T follicular helper cell (primary cell): ENCODE measurements around the gene SPATA20.

Experiments
- DNase-seq: peaks from one replicate; pipeline ENCODE4 v3.0.0-alpha.2; 2020; ENCODE audit warnings: low read depth

SPATA20 gene

DNA sequence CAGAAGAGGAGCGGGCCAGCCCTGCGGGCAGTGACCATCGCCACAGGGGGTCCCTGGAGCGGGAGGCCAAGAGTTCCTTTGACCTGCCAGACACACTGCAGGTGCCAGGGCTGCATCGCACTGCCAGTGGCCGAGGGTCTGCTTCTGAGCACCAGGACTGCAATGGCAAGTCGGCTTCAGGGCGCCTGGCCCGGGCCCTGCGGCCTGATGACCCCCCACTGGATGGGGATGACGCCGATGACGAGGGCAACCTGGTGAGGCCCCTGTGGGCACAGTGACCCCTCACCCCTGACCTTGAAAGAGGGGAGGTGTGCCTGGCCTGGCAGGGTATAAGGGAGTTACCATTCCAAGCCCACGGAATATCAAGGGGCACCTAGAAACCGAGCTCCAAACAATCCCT is 52.6 kb downstream of the SPATA20 start:
- DNase-seq: no peak

DNA sequence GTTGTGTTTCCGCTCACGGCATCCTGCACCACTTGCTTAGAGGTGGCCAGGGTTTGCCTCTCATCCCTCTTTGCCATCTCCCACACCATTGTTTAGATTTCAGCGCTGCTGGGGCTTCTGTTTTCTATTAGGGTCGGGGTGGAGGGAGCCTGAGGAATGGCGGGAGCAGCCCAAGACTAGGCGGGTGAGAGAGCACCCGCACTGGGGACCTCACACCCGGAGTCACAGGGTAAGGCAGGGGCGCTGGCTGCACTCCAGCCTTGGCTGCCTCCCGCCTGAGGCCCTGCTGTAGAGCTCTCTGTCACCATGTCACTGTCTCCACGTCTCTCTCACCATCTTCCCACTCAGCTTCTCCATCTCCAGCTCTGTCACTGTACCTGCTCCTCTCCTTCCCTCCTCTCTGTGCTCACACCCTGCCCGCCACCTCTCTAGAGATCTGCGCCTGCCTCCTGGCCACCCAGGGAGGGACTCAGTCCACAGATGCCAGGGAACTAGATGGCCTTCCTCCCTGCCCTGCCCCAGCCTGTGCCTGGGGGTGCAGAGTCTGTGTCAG is 54.9 kb downstream of the SPATA20 start:
- DNase-seq: no peak

DNA sequence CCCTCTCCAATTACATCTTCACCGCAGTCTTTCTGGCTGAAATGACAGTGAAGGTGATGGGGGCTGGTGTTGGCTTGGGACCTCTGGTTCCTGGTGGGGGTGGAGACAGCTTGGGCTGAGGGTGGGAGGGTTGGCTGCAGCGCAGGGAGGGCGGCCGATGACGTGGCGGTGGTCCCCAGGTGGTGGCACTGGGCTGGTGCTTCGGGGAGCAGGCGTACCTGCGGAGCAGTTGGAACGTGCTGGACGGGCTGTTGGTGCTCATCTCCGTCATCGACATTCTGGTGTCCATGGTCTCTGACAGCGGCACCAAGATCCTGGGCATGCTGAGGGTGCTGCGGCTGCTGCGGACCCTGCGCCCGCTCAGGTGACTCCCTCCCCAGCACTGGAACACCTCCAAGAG is 55.9 kb downstream of the SPATA20 start:
- no peak for DNase-seq

DNA sequence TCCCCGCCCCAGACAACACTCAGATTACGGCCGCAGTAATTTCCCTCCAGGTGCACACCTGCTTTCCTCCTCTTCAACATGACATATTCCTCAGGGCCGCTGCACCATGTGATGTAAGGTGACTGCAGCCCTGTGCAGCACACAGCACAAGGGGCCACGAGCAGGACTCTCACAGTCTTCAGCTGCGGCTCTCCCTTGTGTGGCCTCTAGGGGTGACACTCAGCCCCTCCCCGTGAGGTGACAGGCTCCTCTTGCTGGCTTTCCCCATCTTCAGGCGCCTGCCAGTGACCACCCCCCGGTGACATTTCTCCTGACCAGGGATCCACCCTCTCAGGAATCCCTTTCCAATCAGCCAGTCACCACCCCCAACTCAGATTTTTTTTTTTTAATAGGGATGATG is 56.4 kb downstream of the SPATA20 start:
- DNase-seq: no peak

DNA sequence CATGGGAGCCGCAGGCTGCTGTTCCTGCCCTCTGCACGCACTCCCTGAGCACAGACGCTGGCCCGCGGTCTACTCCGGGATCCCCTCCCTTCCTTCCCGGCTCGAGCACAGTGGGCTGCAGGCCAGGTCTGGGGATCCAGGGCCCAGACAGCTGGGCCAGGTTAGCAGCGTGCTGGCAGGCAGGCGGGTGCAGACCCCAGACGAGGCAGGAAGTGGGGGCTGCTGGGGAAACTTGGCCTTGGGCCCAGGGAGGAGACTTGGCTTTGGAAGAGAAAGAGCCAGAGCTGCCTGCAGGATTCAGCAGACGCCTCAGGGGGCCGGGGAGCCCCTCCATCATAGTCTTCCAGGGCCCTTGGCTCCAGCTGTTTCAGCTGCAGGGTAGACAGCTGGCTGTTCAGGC is 57.5 kb downstream of the SPATA20 start:
- no peak for DNase-seq

DNA sequence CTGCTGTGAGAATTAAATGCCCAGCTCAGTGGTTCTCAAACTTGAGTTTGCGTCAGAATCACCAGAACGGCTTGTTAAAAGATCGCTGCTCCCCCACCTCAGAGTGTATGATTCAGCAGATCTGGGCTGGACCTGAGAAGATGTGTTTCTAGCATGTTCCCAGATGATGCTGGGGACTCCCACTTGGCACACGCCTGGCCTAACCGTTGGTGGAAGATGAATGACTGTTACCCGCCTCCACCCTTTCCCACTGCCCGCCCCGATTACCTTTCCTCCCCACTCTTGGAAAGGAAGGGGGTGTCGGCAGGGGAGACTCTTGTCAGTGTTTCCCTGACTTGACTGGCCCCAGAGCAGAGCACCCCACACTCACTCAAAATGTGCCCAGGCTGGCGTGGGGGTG is 58.5 kb downstream of the SPATA20 start:
- DNase-seq: no peak
